NCI-H345 (cell line): Measurements from ENCODE around the gene TBX2.
A peak's percentile ranks its signal among the peaks of the same experiment; 100 is the strongest.

Experiments
- DNase-seq: peaks from one replicate; lab custom pipeline; 2025; lab: John Stamatoyannopoulos, UW

Gene TBX2

GRCh38 chr17:61402073-61402541 is 2.5 kb downstream of the TBX2 start:
- DNase-seq, result no peak

DNA sequence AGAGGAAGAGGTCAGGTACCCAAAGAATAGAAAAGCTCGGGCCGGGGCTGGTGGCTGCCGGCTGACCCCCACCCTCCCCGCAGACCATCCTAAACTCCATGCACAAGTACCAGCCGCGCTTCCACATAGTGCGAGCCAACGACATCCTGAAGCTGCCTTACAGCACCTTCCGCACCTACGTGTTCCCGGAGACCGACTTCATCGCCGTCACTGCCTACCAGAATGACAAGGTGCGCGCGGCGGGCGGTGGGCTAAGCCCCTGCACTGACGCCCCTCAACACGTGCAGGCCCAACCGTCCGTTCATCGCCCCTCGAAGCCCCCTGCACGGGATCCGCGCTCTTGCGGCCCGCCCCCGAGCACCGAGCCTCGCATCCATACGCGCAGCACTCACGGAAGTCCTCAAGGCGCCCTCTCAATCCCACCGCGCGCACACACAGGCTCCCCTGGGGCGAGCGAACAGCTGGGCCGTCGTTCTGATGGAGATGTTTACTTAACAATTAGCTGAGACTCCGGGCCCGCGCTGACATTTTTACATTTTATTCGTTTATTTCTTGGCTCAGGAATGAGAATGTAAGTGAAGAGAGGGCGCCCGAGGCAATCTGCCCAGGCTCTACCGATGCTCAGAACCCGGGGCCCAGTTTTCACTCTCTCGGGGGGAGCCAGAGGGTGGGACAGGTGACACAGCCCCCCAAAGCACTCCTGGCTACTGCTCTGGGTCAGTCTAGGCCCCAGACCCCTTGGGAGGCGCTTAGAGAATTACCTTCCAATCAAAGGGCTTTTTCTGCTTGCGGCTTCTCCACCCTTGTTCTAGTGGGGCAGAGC is 3.5 kb downstream of the TBX2 start:
- DNase-seq, result peak; percentile 66

DNA sequence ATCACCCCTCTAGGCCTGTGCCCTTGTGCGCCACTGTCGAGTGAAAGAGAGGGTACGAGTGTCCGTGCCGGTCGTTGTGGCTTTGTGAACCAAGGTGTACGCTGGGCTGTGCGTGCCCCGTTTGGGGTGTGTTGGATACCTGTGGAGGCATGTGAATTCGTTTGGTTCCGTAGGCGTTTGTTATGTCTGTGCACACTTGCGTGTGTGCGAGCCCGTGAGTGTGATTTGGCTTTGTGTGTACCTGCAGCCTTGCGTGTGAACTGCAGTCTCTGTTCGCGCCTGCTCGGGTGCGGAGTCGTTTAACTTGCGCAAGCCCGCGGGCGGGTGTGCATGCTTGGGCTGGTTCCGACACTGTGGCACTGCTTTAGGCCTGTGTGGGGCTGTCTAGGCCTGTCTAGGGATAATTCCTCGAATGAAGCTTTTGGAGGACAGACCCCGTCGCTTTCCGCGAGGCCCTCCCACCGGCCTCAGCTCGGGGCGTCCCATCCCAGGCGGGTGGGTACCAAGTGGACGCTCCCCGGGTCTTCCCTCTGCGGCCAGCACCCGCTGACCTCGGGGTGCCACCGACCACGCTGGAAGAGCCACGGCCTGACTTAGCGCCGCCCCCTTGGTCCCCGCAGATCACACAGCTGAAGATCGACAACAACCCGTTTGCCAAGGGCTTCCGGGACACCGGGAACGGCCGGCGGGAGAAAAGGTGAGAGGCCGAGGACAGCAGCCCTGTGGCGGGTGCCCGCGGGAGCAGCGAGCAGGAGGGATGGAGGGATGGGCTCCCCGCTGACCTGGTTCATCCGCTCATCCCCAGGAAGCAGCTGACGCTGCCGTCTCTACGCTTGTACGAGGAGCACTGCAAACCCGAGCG is 4.4 kb downstream of the TBX2 start:
- peak; percentile 34 for DNase-seq

DNA sequence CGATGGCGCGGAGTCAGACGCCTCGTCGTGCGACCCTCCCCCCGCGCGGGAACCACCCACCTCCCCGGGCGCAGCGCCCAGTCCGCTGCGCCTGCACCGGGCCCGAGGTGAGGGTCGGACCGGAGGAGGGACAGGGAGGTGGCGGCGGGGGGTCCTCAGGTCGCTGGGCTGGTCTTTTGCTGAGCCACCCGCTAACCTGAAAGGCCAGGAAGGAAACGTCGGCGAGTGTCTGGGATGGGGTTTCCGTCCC is 4.9 kb downstream of the TBX2 start:
- DNase-seq, result no peak

- no peak for DNase-seq
Observed at GRCh38 chr17:61404913-61405685, 5.5 kb downstream of the TBX2 start.

- no peak for DNase-seq
Observed at GRCh38 chr17:61405686-61406536, 6.3 kb downstream of the TBX2 start.

GRCh38 chr17:61406537-61406845 is 6.8 kb downstream of the TBX2 start:
- DNase-seq, result no peak

- DNase-seq, result no peak
Observed at GRCh38 chr17:61406971-61407911, 7.6 kb downstream of the TBX2 start.

- DNase-seq, result no peak
Observed at GRCh38 chr17:61408151-61409041, 8.8 kb downstream of the TBX2 start.

DNA sequence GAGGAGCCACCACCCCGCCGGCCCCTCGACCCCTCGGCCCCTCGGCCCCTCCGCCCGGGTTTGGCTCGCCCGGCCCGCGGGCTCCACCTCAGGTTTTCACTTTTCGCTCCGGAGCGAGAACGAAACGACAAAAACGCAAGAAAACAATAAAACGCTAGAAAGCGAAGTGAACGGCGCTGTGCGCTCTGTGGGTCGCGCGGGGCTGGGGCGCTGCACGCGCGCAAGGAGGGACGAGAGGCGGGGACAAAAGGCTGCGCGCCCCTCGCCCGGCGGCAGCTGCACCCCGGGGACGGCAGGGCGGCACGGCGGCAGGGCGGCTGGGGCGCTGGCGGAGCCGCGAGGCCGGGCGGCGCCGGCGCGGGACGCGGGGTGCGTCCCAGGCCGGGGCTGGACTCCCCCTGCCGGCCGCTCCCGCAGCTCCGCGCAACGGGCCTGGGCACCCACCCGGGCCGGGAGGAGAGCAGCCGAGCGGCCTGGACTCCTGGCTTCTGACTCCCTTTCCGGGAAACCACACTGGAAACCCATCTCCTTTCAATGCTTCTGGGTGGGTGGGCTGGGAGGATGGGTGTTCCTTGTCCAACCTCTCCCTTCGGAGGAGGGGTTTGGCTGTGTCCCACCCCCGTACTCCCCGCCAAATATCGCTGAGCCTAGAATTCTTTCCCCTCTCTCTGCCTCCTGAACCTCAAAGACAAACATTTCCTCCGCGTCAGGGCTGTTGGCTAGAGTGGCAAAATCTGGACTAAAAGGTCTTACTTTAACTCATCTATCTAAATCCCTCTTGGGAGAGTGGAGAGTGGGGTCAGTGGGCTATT is 9.9 kb downstream of the TBX2 start:
- DNase-seq, result peak; percentile 44

GRCh38 chr17:61410141-61411010 is 10.7 kb downstream of the TBX2 start:
- no peak for DNase-seq

DNA sequence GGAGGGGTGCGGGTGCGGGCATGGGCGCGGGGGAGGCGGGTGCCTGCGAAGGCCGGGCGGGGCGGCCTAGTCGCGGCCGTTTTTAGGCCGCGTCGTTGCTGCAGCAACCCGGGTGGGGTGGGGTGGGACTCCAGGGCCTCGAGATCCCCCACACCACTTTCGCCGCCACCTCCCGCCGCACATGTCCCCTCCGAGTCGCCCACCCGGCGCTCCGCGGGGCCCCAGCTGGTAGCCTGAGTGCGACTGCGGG is 11.3 kb downstream of the TBX2 start:
- no peak for DNase-seq

GRCh38 chr17:61411261-61412142 is 11.9 kb downstream of the TBX2 start:
- no peak for DNase-seq

- peak; percentile 80 for DNase-seq
Observed at GRCh38 chr17:61412143-61412859, 12.7 kb downstream of the TBX2 start.

DNA sequence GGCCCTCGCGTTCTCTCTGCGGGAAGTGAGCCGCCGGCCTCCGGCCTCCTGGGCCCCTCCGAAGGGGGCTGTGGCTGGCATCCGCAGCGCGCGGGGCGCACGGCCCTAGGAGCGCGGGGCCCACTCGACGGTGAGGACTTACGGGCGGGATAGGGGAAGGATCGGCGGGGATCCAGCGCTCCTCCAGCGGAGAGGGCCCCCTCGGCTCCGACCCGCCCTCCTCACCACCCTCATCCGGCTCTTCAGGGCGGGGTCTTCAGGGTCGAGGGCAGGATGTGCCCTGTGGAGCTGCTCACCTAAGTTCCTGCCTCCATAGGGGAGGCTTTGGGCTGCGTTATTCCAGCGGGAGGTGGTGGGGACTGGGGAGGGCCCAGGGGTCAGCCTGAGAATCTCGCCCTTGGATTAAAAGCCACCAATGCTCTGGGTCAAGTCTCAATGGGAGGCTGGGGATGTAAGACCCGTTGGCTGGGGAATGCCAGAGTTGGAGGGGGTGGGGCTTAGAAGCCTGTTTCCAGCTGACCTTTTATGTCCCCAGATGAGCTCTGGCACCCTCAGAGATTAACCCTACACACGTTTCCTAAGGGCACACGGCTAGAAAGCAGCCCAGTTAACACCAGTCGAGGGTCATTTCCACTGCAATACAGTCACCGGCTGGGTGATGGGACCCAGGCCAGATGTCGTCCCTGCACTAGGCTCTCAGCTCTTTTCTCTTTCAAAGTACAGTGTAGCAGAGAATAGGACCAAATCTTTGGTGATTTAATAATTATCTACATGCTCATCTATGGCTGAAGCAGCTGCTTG is 13.4 kb downstream of the TBX2 start:
- peak; percentile 42 for DNase-seq
